GM21717 (cell line): ENCODE data around the gene NCR3LG1.
"Not testable (repeated sequence)": the region's sequence is repeated elsewhere in the genome, so short reads cannot be mapped to it uniquely, and the experiment has no call there.

Experiments used
- ATAC-seq: cut with Tn5 transposase; IDR thresholded peaks from one replicate; pipeline ENCODE4 v1.9.1; 2021; ENCODE audit warnings: mild to moderate bottlenecking, moderate library complexity; ENCODE audit not compliant: unreplicated experiment

Gene NCR3LG1

GRCh38 chr11:17408026-17408425, 56.4 kb downstream of the NCR3LG1 start:
- ATAC-seq: no peak

DNA sequence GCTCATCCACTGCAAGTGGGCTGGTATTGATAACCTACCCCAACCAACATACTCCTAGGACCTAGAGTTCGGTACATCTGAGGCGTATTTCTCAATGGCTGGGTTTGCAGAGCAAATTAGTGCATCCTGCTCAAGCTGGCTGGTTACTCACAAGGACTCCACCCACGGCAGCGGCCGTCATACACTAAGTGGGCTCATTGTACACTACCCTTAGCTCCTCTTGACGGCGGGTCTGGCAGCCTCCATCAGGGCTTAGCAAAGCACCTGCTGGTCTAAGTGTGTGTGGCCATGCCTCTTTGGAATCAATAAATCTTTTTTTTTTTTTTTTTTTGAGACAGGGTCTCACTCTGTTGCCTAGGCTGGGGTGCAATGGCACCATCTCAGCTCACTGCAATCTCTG, 57.0 kb downstream of the NCR3LG1 start:
- ATAC-seq: no peak

- ATAC-seq: no peak
Observed at GRCh38 chr11:17410606-17411379, 59.2 kb downstream of the NCR3LG1 start.

GRCh38 chr11:17411418-17411817, 59.8 kb downstream of the NCR3LG1 start:
- ATAC-seq: no peak

GRCh38 chr11:17412488-17413180, 61.0 kb downstream of the NCR3LG1 start:
- no peak for ATAC-seq

GRCh38 chr11:17413414-17414316, 62.1 kb downstream of the NCR3LG1 start:
- no peak for ATAC-seq

DNA sequence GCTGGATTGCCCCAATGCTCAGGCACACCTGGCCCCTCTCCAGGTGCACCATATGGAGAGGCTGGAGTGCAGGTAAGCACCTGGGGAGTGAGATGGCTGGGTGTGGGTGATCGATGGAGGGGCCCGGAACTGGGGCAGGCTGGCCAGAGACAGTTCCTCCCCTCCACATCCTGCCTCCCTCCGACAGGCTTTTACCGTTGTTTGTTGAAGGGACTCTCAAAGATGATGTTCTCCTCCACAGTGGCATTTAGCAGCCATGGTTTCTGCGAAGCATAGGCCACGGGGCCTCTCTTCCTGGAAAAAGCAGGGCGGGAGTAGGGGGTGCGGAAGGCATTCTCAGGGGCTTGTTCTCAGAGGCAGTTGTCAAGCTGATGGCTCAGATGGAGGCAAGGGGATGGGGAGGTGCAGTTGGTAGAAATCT, 62.7 kb downstream of the NCR3LG1 start:
- ATAC-seq: no peak

DNA sequence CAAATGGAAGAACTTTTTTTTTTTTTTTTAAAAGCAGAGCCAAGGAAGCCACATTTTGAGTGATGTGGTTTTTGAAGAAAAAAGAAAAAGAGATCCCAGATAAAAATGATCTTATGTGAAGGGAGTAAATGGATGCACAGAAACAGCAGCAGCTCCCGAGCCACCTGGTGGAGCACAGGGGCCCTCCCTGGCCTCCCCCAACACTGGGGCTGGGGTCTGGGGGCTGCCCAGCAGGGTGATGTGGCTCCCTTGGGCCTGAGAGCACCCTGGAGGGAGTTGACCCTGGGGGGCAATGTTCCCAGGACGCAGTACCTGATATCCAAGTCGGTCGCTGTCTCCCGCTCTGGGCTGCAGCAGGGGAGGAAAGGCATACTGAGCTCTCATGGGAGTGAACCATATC, 63.4 kb downstream of the NCR3LG1 start:
- ATAC-seq: no peak

GRCh38 chr11:17415523-17416104, 64.0 kb downstream of the NCR3LG1 start:
- ATAC-seq: no peak

- ATAC-seq: no peak
Observed at GRCh38 chr11:17416492-17416891, 64.9 kb downstream of the NCR3LG1 start.

- ATAC-seq: no peak
Observed at GRCh38 chr11:17418444-17419081, 67.0 kb downstream of the NCR3LG1 start.

GRCh38 chr11:17421781-17422180, 70.2 kb downstream of the NCR3LG1 start:
- no peak for ATAC-seq

GRCh38 chr11:17423533-17424310, 72.1 kb downstream of the NCR3LG1 start:
- ATAC-seq: no peak

GRCh38 chr11:17426233-17426632, 74.6 kb downstream of the NCR3LG1 start:
- not testable (repeated sequence) for ATAC-seq
